BJ (cell line): ENCODE measurements around the gene EIF4G2. TPM values are rescaled to one million over a fixed set of nuclear protein-coding genes. Genes with fewer than 3 reads are reported as not detected.

Source experiments
- CTCF ChIA-PET: fragments of 350-600 bp; formaldehyde crosslinking; extraction: SDS; loops from one replicate; lab custom pipeline; 2021; ENCODE audit warnings: antibody characterized with exemption, inconsistent platforms; lab: Yijun Ruan, JAX
- POLR2A ChIA-PET: fragments of 300-600 bp; sonication (Branson Sonifier 250); formaldehyde crosslinking; extraction: SDS; loops from one replicate; lab custom pipeline; 2021; ENCODE audit warnings: antibody characterized with exemption; lab: Charles Lee
- DNase-seq: peaks from one replicate; pipeline ENCODE4 v3.0.0-alpha.2; 2011; ENCODE audit warnings: low read depth
- H3K27me3 ChIP-seq: 2 replicates; pipeline ENCODE4 v1.6.0; 2011; ENCODE audit warnings: low read length; ENCODE audit not compliant: control insufficient read depth, insufficient read depth
- H3K36me3 ChIP-seq: 2 replicates; pipeline ENCODE4 v1.5.1; 2011; ENCODE audit warnings: low read length; ENCODE audit not compliant: control insufficient read depth, insufficient read depth
- H3K4me3 ChIP-seq: 2 replicates; pipeline ENCODE4 v1.5.1; 2011; ENCODE audit warnings: low read depth, mild to moderate bottlenecking, control low read depth, low read length
- CTCF ChIP-seq: IDR thresholded peaks from 2 replicates; pipeline ENCODE4 v1.5.1; 2011; ENCODE audit warnings: low read depth, mild to moderate bottlenecking, control low read depth, inconsistent platforms, low read length, moderate library complexity; ENCODE audit not compliant: insufficient read depth
- polyA plus RNA-seq: library from polyadenylated mRNA; depleted of rRNA; stranded (reverse); fragments of >200 nt; gene quantifications from 2 replicates; pipeline ENCODE4 v1.2.3, GENCODE V29; 2011

The EIF4G2 gene
- polyA plus RNA-seq, 1 experiment: 472 TPM

- POLR2A ChIA-PET: no interaction called here
- CTCF ChIA-PET: interaction anchor here (0.6 kb wide), 1 partner anchor 17 kb away, joined by 3 read pairs; no protein-coding TSS in a partner anchor
These were observed 46.6 kb upstream of the EIF4G2 start for GRCh38 chr11:10855295-10855694.

GRCh38 chr11:10847960-10848860 is 39.5 kb upstream of the EIF4G2 start:
- DNase-seq: no peak
- POLR2A ChIA-PET: interaction anchor here (1.2 kb wide), 1 partner anchor 10 kb away, joined by 4 read pairs; the partner anchor contains the start of gene ZBED5
- H3K27me3 ChIP-seq: no peaks in the 10 kb centered on the region
- H3K36me3 ChIP-seq: 0 out of 2 replicates have a peak, but pooled peaks cover 1% of the 10 kb centered on the region
- CTCF ChIA-PET: interaction anchor here (0.6 to 1.7 kb wide), 8 partner anchors 9 to 104 kb away, joined by 3 to 5 read pairs (median 4); no protein-coding TSS in a partner anchor
- no peak overlapping the region for H3K4me3 ChIP-seq
- no peak for TF ChIP-seq CTCF

More at GRCh38 chr11:10855295-10855694, 46.6 kb upstream of the EIF4G2 start:
- Histone ChIP-seq H3K4me3 (no peak overlapping the region), H3K27me3 (no peaks in the 10 kb centered on the region), H3K36me3 (peaks cover 3% of the 10 kb centered on the region; the same call in 1 of the 2 replicates)
- TF ChIP-seq CTCF: no peak
- no peak for DNase-seq

GRCh38 chr11:10846660-10847059 is 37.9 kb upstream of the EIF4G2 start:
- DNase-seq: no peak
- TF ChIP-seq CTCF: no peak
- Histone ChIP-seq H3K27me3 (no peaks in the 10 kb centered on the region), H3K4me3 (no peak overlapping the region), H3K36me3 (no peaks in the 10 kb centered on the region)
- CTCF ChIA-PET: interaction anchor here (1.2 kb wide), 1 partner anchor 54 kb away, joined by 3 read pairs; no protein-coding TSS in a partner anchor
- POLR2A ChIA-PET: no interaction called here

- no peak for DNase-seq
- ChIA-PET POLR2A (no interaction called here), CTCF (interaction anchor here (1.1 to 1.2 kb wide), 2 partner anchors 53 to 55 kb away, joined by 3 read pairs; no protein-coding TSS in a partner anchor)
- no peaks in the 10 kb centered on the region for H3K36me3 ChIP-seq
- no peak for TF ChIP-seq CTCF
- no peaks in the 10 kb centered on the region for H3K27me3 ChIP-seq
- no peak overlapping the region for H3K4me3 ChIP-seq
These were observed 36.9 kb upstream of the EIF4G2 start for GRCh38 chr11:10845589-10845988.

GRCh38 chr11:10844796-10845195 is 36.1 kb upstream of the EIF4G2 start:
- no peak overlapping the region for H3K4me3 ChIP-seq
- DNase-seq: no peak
- ChIA-PET CTCF (interaction anchor here (0.8 to 1.1 kb wide), 2 partner anchors 10 to 53 kb away, joined by 3 read pairs; no protein-coding TSS in a partner anchor), POLR2A (interaction anchor here (0.6 kb wide), 2 partner anchors 21 to 40 kb away, joined by 3 to 5 read pairs; no protein-coding TSS in a partner anchor)
- H3K36me3 ChIP-seq: no peaks in the 10 kb centered on the region
- H3K27me3 ChIP-seq: no peaks in the 10 kb centered on the region
- TF ChIP-seq CTCF: no peak
